Measurements from ENCODE around the gene ANKLE2.

DNA sequence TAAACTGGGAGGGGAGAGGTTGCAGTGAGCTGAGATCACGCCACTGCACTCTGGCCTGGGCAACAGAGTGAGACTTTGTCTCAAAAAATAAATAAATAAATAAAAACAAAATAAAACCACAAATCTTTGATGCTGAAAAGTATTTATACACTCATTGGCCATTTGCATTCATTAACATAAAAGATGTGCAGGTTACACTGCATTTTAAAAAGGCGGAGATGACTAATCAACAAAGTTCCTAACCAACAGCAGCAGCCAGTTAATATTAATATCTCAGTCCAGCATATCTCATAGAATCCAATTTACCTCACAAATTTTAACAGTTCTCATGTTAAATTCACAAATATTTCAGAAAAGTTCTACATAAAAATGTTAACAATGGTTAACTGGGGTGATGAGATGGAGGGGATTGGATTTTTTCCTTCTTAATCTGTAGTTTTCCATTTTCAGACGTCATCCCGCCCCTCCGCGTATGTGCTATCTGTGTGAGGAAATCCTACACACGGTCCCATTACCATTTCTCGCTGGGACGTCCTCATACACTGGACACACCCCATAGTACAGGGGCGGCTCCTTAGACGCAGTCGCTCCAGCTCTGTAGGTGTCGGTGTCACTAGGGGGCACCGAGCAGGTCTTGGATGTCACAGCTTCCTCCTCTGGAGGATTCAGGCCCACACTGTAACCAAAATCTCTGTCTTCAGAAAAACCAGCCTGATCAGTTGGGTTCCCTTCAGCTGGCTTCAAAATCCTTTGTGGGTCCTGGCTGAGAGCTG lies 7.3 kb downstream of the ANKLE2 start:
- no peak for TF ChIP-seq CTCF (IDR thresholded peaks at IDR 0.05; ENCODE audit: low read depth, low read length)
- TF ChIP-seq EZH2phosphoT487 (IDR thresholded peaks at IDR 0.05; ENCODE audit: low read depth), result no peak

All from OCI-LY3 (cell line).